ENCODE measurements around the gene WDPCP.
"Not testable (repeated sequence)": the region's sequence is repeated elsewhere in the genome, so short reads cannot be mapped to it uniquely, and the experiment has no call there.

Gene WDPCP

DNA sequence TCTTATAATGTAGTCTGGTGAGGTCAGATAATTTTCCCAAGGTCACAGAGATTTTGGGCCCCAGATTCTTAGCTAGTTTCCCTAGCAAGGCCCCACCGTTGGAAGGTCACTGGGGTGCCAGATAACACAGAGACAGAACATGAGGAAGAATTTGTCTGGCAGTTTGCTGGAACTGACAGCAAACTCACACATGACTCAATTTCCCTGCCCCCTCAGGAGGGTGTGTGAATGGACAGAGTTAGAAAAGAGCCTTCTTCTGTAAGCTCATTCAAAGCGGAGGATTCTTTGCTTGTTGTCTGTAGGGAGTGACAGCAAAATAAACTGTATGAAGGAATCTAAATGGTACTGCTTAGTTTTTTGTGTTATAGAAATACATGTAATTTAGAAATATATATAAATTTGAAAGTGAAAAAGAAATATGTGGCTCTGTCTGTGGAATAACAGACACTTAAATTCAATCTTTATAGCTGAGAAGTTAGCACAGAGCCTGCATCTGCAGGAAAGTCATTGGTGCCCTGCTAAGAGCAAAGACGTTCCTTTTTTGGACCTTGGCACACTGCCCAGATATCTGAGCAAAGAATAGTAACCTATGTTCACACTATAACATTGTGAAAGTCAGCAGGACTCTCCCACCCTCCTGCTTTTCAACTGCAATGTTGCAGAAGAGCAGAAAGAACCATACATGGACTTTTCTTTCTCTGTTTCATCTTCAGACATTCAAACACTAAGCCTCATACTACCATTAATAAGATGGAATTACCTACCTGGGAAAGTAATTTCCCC lies 2.5 kb upstream of the WDPCP start:
- H3K4me1 ChIP-seq (ENCODE audit: control insufficient read depth, insufficient read depth, low read length) = peaks cover 26% of the 10 kb centered on the region
- peak overlapping the region; percentile 29 to 95 for H3K9ac ChIP-seq (ENCODE audit: low read length in 2 of 2)
- peak overlapping the region; percentile 96 to 99 for H3K4me3 ChIP-seq (ENCODE audit: low read length in 2 of 2)
- H3K36me3 ChIP-seq (ENCODE audit: control insufficient read depth in 2 of 2, insufficient read depth in 2 of 2, low read length in 2 of 2) = peaks cover 5 to 12% of the 10 kb centered on the region in 2 donors
- H3K9me3 ChIP-seq (ENCODE audit: control insufficient read depth in 2 of 2, low read length in 2 of 2) = no peaks in the 10 kb centered on the region
- no peaks in the 10 kb centered on the region for H3K27me3 ChIP-seq (ENCODE audit: control insufficient read depth in 1 of 2, insufficient read depth in 2 of 2, low read length in 2 of 2)
- H3K27ac ChIP-seq (ENCODE audit: low read length) = peak overlapping the region; percentile 88

DNA sequence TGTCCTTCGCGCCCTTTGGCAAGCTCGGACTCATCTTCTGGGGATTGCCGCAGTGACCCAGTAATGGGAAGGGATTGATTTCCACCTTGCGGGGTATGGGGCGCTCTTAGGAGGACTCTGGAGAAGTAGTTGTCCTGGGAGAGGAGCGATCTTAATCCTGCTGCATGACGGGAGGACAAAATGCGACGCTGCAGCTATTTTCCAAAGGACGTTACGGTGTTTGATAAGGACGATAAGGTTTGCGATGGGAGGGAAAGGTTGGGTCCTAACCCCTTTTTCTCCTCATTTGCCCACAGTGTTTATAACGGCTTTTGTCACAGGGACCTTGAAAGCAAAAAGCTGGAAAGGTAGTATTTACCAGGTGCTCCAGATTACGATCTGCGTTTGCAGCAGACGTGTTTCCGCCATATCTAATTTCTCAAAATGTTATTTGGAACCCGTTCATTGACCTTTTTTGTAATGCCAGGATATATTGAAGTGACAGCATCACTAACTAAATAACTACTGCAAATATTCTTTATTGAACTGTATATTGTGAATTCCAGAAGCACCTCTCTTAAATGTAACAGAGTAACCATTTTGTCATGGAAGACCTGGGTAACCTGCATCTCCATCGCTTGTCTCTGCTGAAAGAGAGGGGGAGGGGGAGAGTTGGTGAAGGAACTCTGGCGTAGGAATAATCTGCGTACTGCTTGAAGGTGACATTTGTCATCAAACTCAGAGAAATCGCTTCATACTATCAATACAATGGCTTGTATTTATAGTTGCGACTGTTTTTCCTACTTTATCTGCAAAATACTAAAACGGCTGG lies 1.1 kb upstream of the WDPCP start:
- Histone ChIP-seq H3K9me3 (ENCODE audit: control insufficient read depth in 2 of 2, low read length in 2 of 2) (no peaks in the 10 kb centered on the region), H3K27me3 (ENCODE audit: control insufficient read depth in 1 of 2, insufficient read depth in 2 of 2, low read length in 2 of 2) (no peaks in the 10 kb centered on the region), H3K27ac (ENCODE audit: low read length) (peak overlapping the region; percentile 88), H3K4me1 (ENCODE audit: control insufficient read depth, insufficient read depth, low read length) (peaks cover 26% of the 10 kb centered on the region), H3K4me3 (ENCODE audit: low read length in 2 of 2) (peak overlapping the region; percentile 96 to 99), H3K9ac (ENCODE audit: low read length in 2 of 2) (peak overlapping the region; percentile 94 to 95), H3K36me3 (ENCODE audit: control insufficient read depth in 2 of 2, insufficient read depth in 2 of 2, low read length in 2 of 2) (peaks cover 2 to 3% of the 10 kb centered on the region in 2 donors)

DNA sequence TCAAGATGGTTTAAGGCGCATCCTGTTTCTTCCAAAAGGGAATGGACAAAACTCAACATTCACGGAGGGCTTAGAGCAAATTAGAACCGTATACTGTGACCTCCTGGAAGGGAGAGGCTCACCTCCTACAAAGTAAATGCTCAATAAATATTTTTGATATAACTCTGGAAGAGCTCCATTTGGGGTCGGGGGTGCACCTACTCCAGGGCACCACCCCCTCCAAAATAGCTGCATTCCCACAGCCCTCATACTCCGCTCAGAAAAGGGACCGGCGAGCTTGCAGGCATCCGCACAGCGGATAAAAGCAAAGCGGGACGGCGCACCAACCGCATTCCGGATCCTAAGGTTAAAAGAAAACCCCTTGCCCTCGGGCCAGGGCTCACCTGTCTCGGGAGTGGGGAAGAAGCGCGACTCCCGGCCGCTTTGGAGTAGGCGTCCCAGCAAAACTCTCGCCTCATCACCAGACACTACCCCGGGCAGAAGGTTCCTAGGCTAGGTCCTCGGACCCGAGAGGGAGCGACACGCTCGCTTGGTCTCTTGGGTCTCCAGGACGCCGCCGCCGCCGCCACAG lies 378 bp downstream of the WDPCP start:
- H3K9ac ChIP-seq (ENCODE audit: low read length in 2 of 2) = peak overlapping the region; percentile 94 to 95
- peak overlapping the region; percentile 96 to 99 for H3K4me3 ChIP-seq (ENCODE audit: low read length in 2 of 2)
- no peaks in the 10 kb centered on the region for H3K9me3 ChIP-seq (ENCODE audit: control insufficient read depth in 2 of 2, low read length in 2 of 2)
- peak overlapping the region; percentile 88 for H3K27ac ChIP-seq (ENCODE audit: low read length)
- peaks cover 17% of the 10 kb centered on the region for H3K4me1 ChIP-seq (ENCODE audit: control insufficient read depth, insufficient read depth, low read length)
- no peaks in the 10 kb centered on the region for H3K27me3 ChIP-seq (ENCODE audit: control insufficient read depth in 1 of 2, insufficient read depth in 2 of 2, low read length in 2 of 2)
- H3K36me3 ChIP-seq (ENCODE audit: control insufficient read depth in 2 of 2, insufficient read depth in 2 of 2, low read length in 2 of 2) = no peaks in the 10 kb centered on the region

DNA sequence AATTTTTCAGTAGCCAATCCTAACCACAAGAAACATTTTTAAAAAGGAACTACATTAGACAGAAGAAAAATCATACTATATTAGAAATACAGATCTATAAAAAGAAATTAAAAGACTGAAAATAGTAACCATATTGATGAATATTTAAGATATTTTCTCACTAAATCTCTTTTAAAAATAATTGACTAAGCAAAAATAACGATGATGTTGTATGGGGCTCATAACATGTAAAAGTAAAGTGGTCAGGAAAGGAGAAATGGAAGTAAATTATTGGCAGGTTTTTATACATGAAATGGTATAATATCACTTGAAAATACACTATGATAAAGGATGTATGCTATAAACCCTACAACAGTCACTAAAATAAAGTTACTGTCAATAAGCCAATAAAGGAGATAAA lies 5.4 kb downstream of the WDPCP start:
- peaks cover 7% of the 10 kb centered on the region for H3K4me1 ChIP-seq (ENCODE audit: control insufficient read depth, insufficient read depth, low read length)
- H3K27ac ChIP-seq (ENCODE audit: low read length) = no peak overlapping the region
- H3K4me3 ChIP-seq (ENCODE audit: low read length in 2 of 2) = no peak overlapping the region
- H3K9ac ChIP-seq (ENCODE audit: low read length in 2 of 2) = no peak overlapping the region
- H3K27me3 ChIP-seq (ENCODE audit: control insufficient read depth in 1 of 2, insufficient read depth in 2 of 2, low read length in 2 of 2) = no peaks in the 10 kb centered on the region
- H3K36me3 ChIP-seq (ENCODE audit: control insufficient read depth in 2 of 2, insufficient read depth in 2 of 2, low read length in 2 of 2) = no peaks in the 10 kb centered on the region
- H3K9me3 ChIP-seq (ENCODE audit: control insufficient read depth in 2 of 2, low read length in 2 of 2) = no peaks in the 10 kb centered on the region

- H3K27ac ChIP-seq (ENCODE audit: low read length) = no peak overlapping the region
- H3K4me3 ChIP-seq (ENCODE audit: low read length in 2 of 2) = peak overlapping the region in 1 of 2 donors; percentile 22
- H3K36me3 ChIP-seq (ENCODE audit: control insufficient read depth in 2 of 2, insufficient read depth in 2 of 2, low read length in 2 of 2) = no peaks in the 10 kb centered on the region
Measured at GRCh38 chr2:63581298-63581961, 6.8 kb downstream of the WDPCP start.

GRCh38 chr2:63580651-63581297 lies 7.5 kb downstream of the WDPCP start:
- peak overlapping the region in 1 of 2 donors; percentile 22 for H3K4me3 ChIP-seq (ENCODE audit: low read length in 2 of 2)
- H3K4me1 ChIP-seq (ENCODE audit: control insufficient read depth, insufficient read depth, low read length) = peaks cover 4% of the 10 kb centered on the region
- peak overlapping the region in 1 of 2 donors; percentile 19 for H3K9ac ChIP-seq (ENCODE audit: low read length in 2 of 2)
- H3K9me3 ChIP-seq (ENCODE audit: control insufficient read depth in 2 of 2, low read length in 2 of 2) = no peaks in the 10 kb centered on the region
- no peak overlapping the region for H3K27ac ChIP-seq (ENCODE audit: low read length)
- no peaks in the 10 kb centered on the region for H3K36me3 ChIP-seq (ENCODE audit: control insufficient read depth in 2 of 2, insufficient read depth in 2 of 2, low read length in 2 of 2)
- H3K27me3 ChIP-seq (ENCODE audit: control insufficient read depth in 1 of 2, insufficient read depth in 2 of 2, low read length in 2 of 2) = no peaks in the 10 kb centered on the region

More at GRCh38 chr2:63581298-63581961, 6.8 kb downstream of the WDPCP start:
- Histone ChIP-seq H3K4me1 (ENCODE audit: control insufficient read depth, insufficient read depth, low read length) (peaks cover 4% of the 10 kb centered on the region), H3K9ac (ENCODE audit: low read length in 2 of 2) (peak overlapping the region in 1 of 2 donors; percentile 19), H3K27me3 (ENCODE audit: control insufficient read depth in 1 of 2, insufficient read depth in 2 of 2, low read length in 2 of 2) (no peaks in the 10 kb centered on the region), H3K9me3 (ENCODE audit: control insufficient read depth in 2 of 2, low read length in 2 of 2) (no peaks in the 10 kb centered on the region)

- Histone ChIP-seq H3K9ac (ENCODE audit: low read length in 2 of 2) (no peak overlapping the region), H3K4me1 (ENCODE audit: control insufficient read depth, insufficient read depth, low read length) (peaks cover 4% of the 10 kb centered on the region), H3K9me3 (ENCODE audit: control insufficient read depth in 2 of 2, low read length in 2 of 2) (no peaks in the 10 kb centered on the region), H3K36me3 (ENCODE audit: control insufficient read depth in 2 of 2, insufficient read depth in 2 of 2, low read length in 2 of 2) (no peaks in the 10 kb centered on the region), H3K4me3 (ENCODE audit: low read length in 2 of 2) (no peak overlapping the region), H3K27me3 (ENCODE audit: control insufficient read depth in 1 of 2, insufficient read depth in 2 of 2, low read length in 2 of 2) (no peaks in the 10 kb centered on the region), H3K27ac (ENCODE audit: low read length) (no peak overlapping the region)
Measured at GRCh38 chr2:63578767-63579166, 9.5 kb downstream of the WDPCP start.

DNA sequence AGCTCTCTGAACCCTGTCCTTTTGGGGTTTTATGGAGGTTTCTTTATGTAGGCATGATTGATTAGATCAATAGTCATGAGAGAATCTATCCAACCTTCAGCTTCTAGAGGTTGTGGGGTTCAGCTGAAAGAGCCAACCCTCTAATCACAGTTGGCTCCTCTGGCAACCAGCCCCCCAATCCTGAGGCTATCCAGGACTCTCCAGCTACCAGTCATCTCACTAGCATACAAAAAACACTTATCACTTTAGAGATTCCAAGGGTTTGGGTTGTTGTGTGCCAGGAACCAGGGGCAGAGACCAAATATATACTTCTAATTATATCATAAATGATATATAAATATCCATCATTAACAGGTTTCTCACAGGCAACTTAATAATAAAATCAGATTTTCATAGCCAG lies 11.7 kb downstream of the WDPCP start:
- H3K9me3 ChIP-seq (ENCODE audit: control insufficient read depth in 2 of 2, low read length in 2 of 2) = no peaks in the 10 kb centered on the region
- peaks cover 4% of the 10 kb centered on the region for H3K4me1 ChIP-seq (ENCODE audit: control insufficient read depth, insufficient read depth, low read length)
- no peaks in the 10 kb centered on the region for H3K36me3 ChIP-seq (ENCODE audit: control insufficient read depth in 2 of 2, insufficient read depth in 2 of 2, low read length in 2 of 2)
- no peaks in the 10 kb centered on the region for H3K27me3 ChIP-seq (ENCODE audit: control insufficient read depth in 1 of 2, insufficient read depth in 2 of 2, low read length in 2 of 2)
- H3K27ac ChIP-seq (ENCODE audit: low read length) = no peak overlapping the region
- no peak overlapping the region for H3K4me3 ChIP-seq (ENCODE audit: low read length in 2 of 2)
- no peak overlapping the region for H3K9ac ChIP-seq (ENCODE audit: low read length in 2 of 2)

DNA sequence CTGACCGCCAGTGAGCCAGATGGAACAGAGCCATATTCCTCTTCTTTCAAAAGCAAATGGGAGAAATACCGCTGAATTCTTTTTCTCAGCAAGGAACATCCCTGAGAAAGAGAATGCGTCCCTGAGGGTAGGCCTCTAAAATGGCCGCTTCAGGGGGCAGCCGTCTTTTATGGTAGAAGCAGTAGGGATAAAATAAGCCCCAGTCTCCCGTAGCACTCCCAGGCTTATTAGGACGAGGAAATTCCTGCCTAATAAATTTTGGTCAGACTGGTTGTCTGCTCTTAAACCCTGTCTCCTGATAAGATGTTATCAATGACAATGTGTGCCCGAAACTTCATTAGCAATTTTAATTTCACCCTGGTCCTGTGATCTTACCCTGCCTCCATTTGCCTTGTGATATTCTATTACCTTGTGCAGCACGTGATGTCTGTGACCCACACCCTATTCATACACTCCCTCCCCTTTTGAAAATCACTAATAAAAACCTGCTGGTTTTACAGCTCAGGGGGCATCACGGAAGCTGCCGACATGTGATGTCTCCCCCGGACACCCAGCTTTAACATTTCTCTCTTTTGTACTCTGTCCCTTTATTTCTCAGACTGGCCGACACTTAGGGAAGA lies 14.4 kb downstream of the WDPCP start:
- not testable (repeated sequence) for H3K9me3 ChIP-seq (ENCODE audit: control insufficient read depth in 2 of 2, low read length in 2 of 2); H3K4me1 ChIP-seq (ENCODE audit: control insufficient read depth, insufficient read depth, low read length); H3K36me3 ChIP-seq (ENCODE audit: control insufficient read depth in 2 of 2, insufficient read depth in 2 of 2, low read length in 2 of 2); H3K27me3 ChIP-seq (ENCODE audit: control insufficient read depth in 1 of 2, insufficient read depth in 2 of 2, low read length in 2 of 2); H3K27ac ChIP-seq (ENCODE audit: low read length); H3K9ac ChIP-seq (ENCODE audit: low read length in 2 of 2); H3K4me3 ChIP-seq (ENCODE audit: low read length in 2 of 2)

- H3K9ac ChIP-seq (ENCODE audit: low read length in 2 of 2); H3K4me3 ChIP-seq (ENCODE audit: low read length in 2 of 2); H3K9me3 ChIP-seq (ENCODE audit: control insufficient read depth in 2 of 2, low read length in 2 of 2); H3K27me3 ChIP-seq (ENCODE audit: control insufficient read depth in 1 of 2, insufficient read depth in 2 of 2, low read length in 2 of 2); H3K36me3 ChIP-seq (ENCODE audit: control insufficient read depth in 2 of 2, insufficient read depth in 2 of 2, low read length in 2 of 2); H3K4me1 ChIP-seq (ENCODE audit: control insufficient read depth, insufficient read depth, low read length); H3K27ac ChIP-seq (ENCODE audit: low read length): not testable (repeated sequence)
Measured at GRCh38 chr2:63573026-63573425, 15.3 kb downstream of the WDPCP start.
